Gastroesophageal sphincter (tissue), 4 donors: ENCODE results near the gene ZNF667. TPM values are rescaled to one million over a fixed set of nuclear protein-coding genes. Genes with fewer than 3 reads are reported as not detected.
A peak's percentile ranks its signal among the peaks of the same experiment; 100 is the strongest.

Source experiments
- ATAC-seq: fragments of 150-250 bp; one replicate; pipeline ENCODE4 v1.9.1; 2016; ENCODE audit warnings: mild to moderate bottlenecking, moderate library complexity
- H3K27ac ChIP-seq, 4 donors: fragments of 200-600 bp; sonication (generic) in 3 of 4; 1 replicate in 3 of 4; 2 replicates in 1 of 4; pipeline ENCODE4 v1.5.1; 2016 to 2019
- H3K27me3 ChIP-seq: fragments of 200-600 bp; sonication (generic); one replicate; pipeline ENCODE4 v1.5.1; 2019
- H3K36me3 ChIP-seq, 2 donors: fragments of 200-600 bp; sonication (generic); one replicate each; pipeline ENCODE4 v1.5.1; 2019; ENCODE audit warnings: control low read depth in 1 of 2
- H3K4me1 ChIP-seq, 3 donors: fragments of 200-600 bp; sonication (generic); 1 replicate in 2 of 3; 2 replicates in 1 of 3; pipeline ENCODE4 v1.5.1; 2016 to 2019; ENCODE audit warnings: control low read depth in 2 of 3
- H3K4me3 ChIP-seq, 2 donors: fragments of 200-600 bp; sonication (generic); one replicate each; pipeline ENCODE4 v1.5.1; 2019; ENCODE audit warnings: mild to moderate bottlenecking in 1 of 2, moderate library complexity in 1 of 2
- H3K9me3 ChIP-seq, 3 donors: fragments of 200-600 bp; sonication (generic); one replicate each; pipeline ENCODE4 v1.5.1; 2017 to 2019; ENCODE audit warnings: control low read depth in 2 of 3
- CTCF ChIP-seq, 4 experiments: fragments of 200-600 bp in 2 of 4; fragments of 450-650 bp in 2 of 4; sonication (generic) in 1 of 4; IDR thresholded peaks; one replicate each; pipeline ENCODE4 v1.5.1; 2017 to 2019; ENCODE audit warnings: antibody characterized with exemption in 4 of 4, mild to moderate bottlenecking in 2 of 4, moderate library complexity in 2 of 4
- EP300 ChIP-seq: sonication (generic); formaldehyde crosslinking; IDR thresholded peaks from one replicate; pipeline ENCODE4 v1.6.1; 2017; ENCODE audit warnings: antibody characterized with exemption, mild to moderate bottlenecking
- POLR2A ChIP-seq, 2 donors: fragments of 450-650 bp; IDR thresholded peaks; one replicate each; pipeline ENCODE4 v1.6.1; 2017; ENCODE audit warnings: antibody characterized with exemption in 2 of 2, mild to moderate bottlenecking in 2 of 2, moderate library complexity in 1 of 2
- POLR2AphosphoS5 ChIP-seq: sonication (generic); formaldehyde crosslinking; IDR thresholded peaks from one replicate; pipeline ENCODE4 v1.6.1; 2017; ENCODE audit warnings: antibody characterized with exemption
- WGBS, 2 donors: methylation state at CpG; one replicate each; pipeline ENCODE4 v1.1.5; 2018; ENCODE audit warnings: low coverage in 1 of 2; 5-methylcytosine and 5-hydroxymethylcytosine counted together
- total RNA-seq, 4 donors: library from RNA; depleted of rRNA; stranded (reverse); fragments of >200 nt; gene quantifications; one replicate each; pipeline ENCODE4 v1.1.0, GENCODE V29; 2016

The ZNF667 gene
- total RNA-seq, 4 donors from 2014 or later, result 2.5 to 6.7 (median 3.4) TPM

- Histone ChIP-seq H3K27ac (no peak overlapping the region), H3K4me1 (no peaks in the 10 kb centered on the region), H3K4me3 (no peak overlapping the region), H3K9me3 (peaks cover 8 to 89% (median 11%) of the 10 kb centered on the region in 3 donors), H3K27me3 (no peaks in the 10 kb centered on the region), H3K36me3 (peaks cover 0 to 45% of the 10 kb centered on the region in 2 donors)
- ATAC-seq, result no peak
- 93 to 96% methylated on average over 7 to 8 of the region's 8 CpGs for WGBS, 2 donors
- TF ChIP-seq EP300, result no peak
- TF ChIP-seq CTCF (IDR thresholded peaks at IDR 0.05), result no peak
- no peak for TF ChIP-seq POLR2A (IDR thresholded peaks at IDR 0.05)
- TF ChIP-seq POLR2AphosphoS5, result no peak
These were observed 35.8 kb downstream of the ZNF667 start for GRCh38 chr19:56441206-56441792.

- no peak for ATAC-seq
- Histone ChIP-seq H3K36me3 (peaks cover 5 to 54% of the 10 kb centered on the region in 2 donors), H3K9me3 (peaks cover 21 to 100% (median 29%) of the 10 kb centered on the region in 3 donors), H3K27ac (no peak overlapping the region), H3K27me3 (no peaks in the 10 kb centered on the region), H3K4me3 (no peak overlapping the region), H3K4me1 (no peaks in the 10 kb centered on the region)
- 92 to 100% methylated on average over 1 of the region's 1 CpG for WGBS, 2 donors
- no peak for TF ChIP-seq CTCF (IDR thresholded peaks at IDR 0.05)
- no peak for TF ChIP-seq EP300
- TF ChIP-seq POLR2AphosphoS5, result no peak
- TF ChIP-seq POLR2A (IDR thresholded peaks at IDR 0.05), result no peak
These were observed 53.2 kb downstream of the ZNF667 start for GRCh38 chr19:56423985-56424353.

GRCh38 chr19:56423276-56423984 lies 53.7 kb downstream of the ZNF667 start:
- Histone ChIP-seq H3K9me3 (peaks cover 21 to 100% (median 27%) of the 10 kb centered on the region in 3 donors), H3K27ac (no peak overlapping the region), H3K27me3 (no peaks in the 10 kb centered on the region), H3K4me3 (no peak overlapping the region), H3K4me1 (no peaks in the 10 kb centered on the region), H3K36me3 (peaks cover 5 to 60% of the 10 kb centered on the region in 2 donors)
- 89 to 91% methylated on average over 4 to 5 of the region's 5 CpGs for WGBS, 2 donors
- ATAC-seq, result no peak
- TF ChIP-seq POLR2AphosphoS5 (no peak), POLR2A (IDR thresholded peaks at IDR 0.05) (no peak), CTCF (IDR thresholded peaks at IDR 0.05) (no peak), EP300 (no peak)

- 94 to 98% methylated on average over 4 of the region's 4 CpGs for WGBS, 2 donors
- Histone ChIP-seq H3K4me1 (peaks cover 0 to 25% (median 6%) of the 10 kb centered on the region in 3 donors), H3K27me3 (no peaks in the 10 kb centered on the region), H3K4me3 (peak overlapping the region in 1 of 2 donors; percentile 79), H3K36me3 (peaks cover 3 to 49% of the 10 kb centered on the region in 2 donors), H3K9me3 (peaks cover 0 to 55% (median 2%) of the 10 kb centered on the region in 3 donors), H3K27ac (no peak overlapping the region)
- ATAC-seq, result no peak
- TF ChIP-seq POLR2A (IDR thresholded peaks at IDR 0.05), result no peak
- no peak for TF ChIP-seq EP300
- no peak for TF ChIP-seq POLR2AphosphoS5
These were observed 72.1 kb downstream of the ZNF667 start for GRCh38 chr19:56405062-56405461.

GRCh38 chr19:56404705-56405056 lies 72.5 kb downstream of the ZNF667 start:
- ATAC-seq, result no peak
- Histone ChIP-seq H3K27ac (peak overlapping the region in 3 of 4 donors; percentile 96), H3K4me1 (peaks cover 0 to 25% (median 6%) of the 10 kb centered on the region in 3 donors), H3K9me3 (peaks cover 0 to 55% (median 2%) of the 10 kb centered on the region in 3 donors), H3K4me3 (peak overlapping the region; percentile 40 to 79), H3K27me3 (no peaks in the 10 kb centered on the region), H3K36me3 (peaks cover 3 to 49% of the 10 kb centered on the region in 2 donors)
- WGBS, 2 donors, result 52% methylated on average over 9 of the region's 9 CpGs
- TF ChIP-seq POLR2A (IDR thresholded peaks at IDR 0.05), result no peak
- no peak for TF ChIP-seq POLR2AphosphoS5
- TF ChIP-seq EP300, result no peak
- TF ChIP-seq CTCF (IDR thresholded peaks at IDR 0.05), result no peak
